ENCODE measurements around the gene DUSP9. TPM values are rescaled to one million over a fixed set of nuclear protein-coding genes. Genes with fewer than 3 reads are reported as not detected.

Gene DUSP9
- polyA plus RNA-seq, 1 donor from 2014 or later = 0.94 TPM

DNA sequence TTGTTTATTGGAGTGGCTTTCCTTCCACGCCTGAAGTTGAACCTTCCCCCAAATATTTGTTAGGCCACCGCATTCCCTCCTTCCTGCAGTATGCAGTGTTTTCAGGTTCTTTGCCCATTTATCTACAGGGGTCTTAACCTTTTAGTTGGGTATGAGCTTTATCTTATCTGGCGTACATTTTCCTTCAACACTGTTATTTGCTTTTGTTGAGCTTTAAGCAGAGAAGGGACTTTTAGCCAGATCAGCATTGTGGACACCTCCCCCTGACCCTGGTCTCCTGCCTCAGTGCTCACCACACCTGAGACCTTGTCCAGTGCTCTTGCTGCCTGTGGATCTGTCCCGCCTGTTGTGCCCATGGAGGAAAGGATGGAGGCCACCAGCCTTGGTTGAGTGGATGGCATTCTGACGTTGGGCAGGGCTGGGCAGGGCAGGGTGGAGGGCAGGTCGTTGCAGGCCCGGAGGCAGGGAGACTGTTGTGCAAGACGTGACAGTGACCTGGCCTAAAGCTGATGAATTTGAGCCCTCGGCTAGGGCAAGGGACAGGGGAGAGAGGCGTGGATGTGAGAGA lies 998 bp upstream of the DUSP9 start:
- Histone ChIP-seq H3K4me3 (ENCODE audit: low read length) (no peak overlapping the region), H4K20me1 (ENCODE audit: insufficient read depth) (no peaks in the 10 kb centered on the region), H3K27me3 (ENCODE audit: insufficient read depth, low read depth, low read length) (peaks cover 59% of the 10 kb centered on the region), H3K79me2 (replicated peaks; ENCODE audit: insufficient read depth, low read length) (no peaks in the 10 kb centered on the region), H3K9ac (ENCODE audit: low read length) (no peak overlapping the region), H2AFZ (ENCODE audit: low read depth, low read length) (no peak overlapping the region), H3K36me3 (ENCODE audit: insufficient read depth, low read length) (no peaks in the 10 kb centered on the region), H3K9me3 (ENCODE audit: low read length) (no peaks in the 10 kb centered on the region), H3K9me2 (ENCODE audit: insufficient read depth, low read length) (no peaks in the 10 kb centered on the region), H3F3A (ENCODE audit: insufficient read depth, low read length, poor library complexity, severe bottlenecking) (no peaks in the 10 kb centered on the region), H3K27ac (ENCODE audit: low read length) (no peak overlapping the region), H3K4me2 (ENCODE audit: low read length) (no peak overlapping the region)
- TF ChIP-seq EZH2 (IDR thresholded peaks at IDR 0.05; ENCODE audit: borderline replicate concordance, insufficient read depth, low read length, poor library complexity, severe bottlenecking) (no peak), POLR2AphosphoS5 (IDR thresholded peaks at IDR 0.05) (no peak), RAD21 (conservative IDR thresholded peaks at IDR 0.05) (no peak), REST (IDR thresholded peaks at IDR 0.05; ENCODE audit: borderline replicate concordance) (no peak), MXI1 (conservative IDR thresholded peaks at IDR 0.05; ENCODE audit: poor library complexity, severe bottlenecking) (no peak), TAF1 (IDR thresholded peaks at IDR 0.05; ENCODE audit: low read depth) (no peak), EP300 (conservative IDR thresholded peaks at IDR 0.05; ENCODE audit: poor library complexity, severe bottlenecking) (no peak), SMC3 (conservative IDR thresholded peaks at IDR 0.05; ENCODE audit: poor library complexity) (no peak)
- TF ChIP-seq, protein P1, sequence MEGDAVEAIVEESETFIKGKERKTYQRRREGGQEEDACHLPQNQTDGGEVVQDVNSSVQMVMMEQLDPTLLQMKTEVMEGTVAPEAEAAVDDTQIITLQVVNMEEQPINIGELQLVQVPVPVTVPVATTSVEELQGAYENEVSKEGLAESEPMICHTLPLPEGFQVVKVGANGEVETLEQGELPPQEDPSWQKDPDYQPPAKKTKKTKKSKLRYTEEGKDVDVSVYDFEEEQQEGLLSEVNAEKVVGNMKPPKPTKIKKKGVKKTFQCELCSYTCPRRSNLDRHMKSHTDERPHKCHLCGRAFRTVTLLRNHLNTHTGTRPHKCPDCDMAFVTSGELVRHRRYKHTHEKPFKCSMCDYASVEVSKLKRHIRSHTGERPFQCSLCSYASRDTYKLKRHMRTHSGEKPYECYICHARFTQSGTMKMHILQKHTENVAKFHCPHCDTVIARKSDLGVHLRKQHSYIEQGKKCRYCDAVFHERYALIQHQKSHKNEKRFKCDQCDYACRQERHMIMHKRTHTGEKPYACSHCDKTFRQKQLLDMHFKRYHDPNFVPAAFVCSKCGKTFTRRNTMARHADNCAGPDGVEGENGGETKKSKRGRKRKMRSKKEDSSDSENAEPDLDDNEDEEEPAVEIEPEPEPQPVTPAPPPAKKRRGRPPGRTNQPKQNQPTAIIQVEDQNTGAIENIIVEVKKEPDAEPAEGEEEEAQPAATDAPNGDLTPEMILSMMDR (IDR thresholded peaks at IDR 0.05; ENCODE audit: poor library complexity, severe bottlenecking) = no peak

DNA sequence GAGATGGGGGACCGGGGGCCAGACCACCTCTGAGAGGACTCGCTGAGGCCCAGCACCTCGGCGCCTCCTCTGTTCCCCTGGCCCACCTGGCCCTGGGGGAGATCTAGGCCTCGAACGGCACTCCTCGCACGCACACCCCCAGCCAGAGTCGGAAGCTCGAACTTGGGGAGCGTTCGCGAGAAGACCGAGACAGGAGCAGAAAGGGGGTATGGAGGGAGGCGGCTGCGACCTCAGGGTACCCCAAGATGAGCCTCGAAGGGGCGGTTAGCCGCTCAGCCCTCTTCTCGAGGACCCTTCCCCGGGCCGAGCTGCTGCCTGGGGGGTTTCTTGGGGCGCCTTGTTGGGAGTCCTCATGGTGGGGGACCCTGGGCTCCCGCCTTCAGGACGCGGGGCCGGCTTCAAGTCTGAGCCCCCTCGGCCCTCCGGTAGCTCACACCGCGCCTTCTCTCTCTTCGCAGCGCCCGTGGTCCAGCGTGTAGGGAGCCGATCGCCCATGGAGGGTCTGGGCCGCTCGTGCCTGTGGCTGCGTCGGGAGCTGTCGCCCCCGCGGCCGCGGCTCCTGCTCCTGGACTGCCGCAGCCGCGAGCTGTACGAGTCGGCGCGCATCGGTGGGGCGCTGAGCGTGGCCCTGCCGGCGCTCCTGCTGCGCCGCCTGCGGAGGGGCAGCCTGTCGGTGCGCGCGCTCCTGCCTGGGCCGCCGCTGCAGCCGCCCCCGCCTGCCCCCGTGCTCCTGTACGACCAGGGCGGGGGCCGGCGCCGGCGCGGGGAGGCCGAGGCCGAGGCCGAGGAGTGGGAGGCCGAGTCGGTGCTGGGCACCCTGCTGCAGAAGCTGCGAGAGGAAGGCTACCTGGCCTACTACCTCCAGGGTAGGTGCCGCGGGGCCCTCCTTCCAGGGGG lies 706 bp downstream of the DUSP9 start:
- H3K27ac ChIP-seq (ENCODE audit: low read length) = no peak overlapping the region
- no peak overlapping the region for H3K4me2 ChIP-seq (ENCODE audit: low read length)
- no peak overlapping the region for H2AFZ ChIP-seq (ENCODE audit: low read depth, low read length)
- H3K4me3 ChIP-seq (ENCODE audit: low read length) = no peak overlapping the region
- no peak overlapping the region for H3K9ac ChIP-seq (ENCODE audit: low read length)
- H3K27me3 ChIP-seq (ENCODE audit: insufficient read depth, low read depth, low read length) = peaks cover 55% of the 10 kb centered on the region
- H3K79me2 ChIP-seq (replicated peaks; ENCODE audit: insufficient read depth, low read length) = no peaks in the 10 kb centered on the region
- TF ChIP-seq MXI1 (conservative IDR thresholded peaks at IDR 0.05; ENCODE audit: poor library complexity, severe bottlenecking) (no peak), SMC3 (conservative IDR thresholded peaks at IDR 0.05; ENCODE audit: poor library complexity) (no peak), REST (IDR thresholded peaks at IDR 0.05; ENCODE audit: borderline replicate concordance) (no peak), RAD21 (conservative IDR thresholded peaks at IDR 0.05) (no peak), EP300 (conservative IDR thresholded peaks at IDR 0.05; ENCODE audit: poor library complexity, severe bottlenecking) (no peak), TAF1 (IDR thresholded peaks at IDR 0.05; ENCODE audit: low read depth) (no peak), POLR2AphosphoS5 (IDR thresholded peaks at IDR 0.05) (no peak), EZH2 (IDR thresholded peaks at IDR 0.05; ENCODE audit: borderline replicate concordance, insufficient read depth, low read length, poor library complexity, severe bottlenecking) (no peak)
- TF ChIP-seq, protein P1 (IDR thresholded peaks at IDR 0.05; ENCODE audit: poor library complexity, severe bottlenecking) = no peak
- no peaks in the 10 kb centered on the region for H4K20me1 ChIP-seq (ENCODE audit: insufficient read depth)
- no peaks in the 10 kb centered on the region for H3F3A ChIP-seq (ENCODE audit: insufficient read depth, low read length, poor library complexity, severe bottlenecking)
- H3K9me2 ChIP-seq (ENCODE audit: insufficient read depth, low read length) = no peaks in the 10 kb centered on the region
- H3K36me3 ChIP-seq (ENCODE audit: insufficient read depth, low read length) = no peaks in the 10 kb centered on the region
- no peaks in the 10 kb centered on the region for H3K9me3 ChIP-seq (ENCODE audit: low read length)

All from neural cell (in vitro differentiated cells).